Fibroblast of skin of right quadriceps (primary cell): ENCODE results near the gene IL3RA.
"Not testable (repeated sequence)": the region's sequence is repeated elsewhere in the genome, so short reads cannot be mapped to it uniquely, and the experiment has no call there.

ENCODE experiments used
- DNase-seq: peaks from one replicate; pipeline ENCODE4 v3.0.0-alpha.2; 2013

Gene IL3RA

DNA sequence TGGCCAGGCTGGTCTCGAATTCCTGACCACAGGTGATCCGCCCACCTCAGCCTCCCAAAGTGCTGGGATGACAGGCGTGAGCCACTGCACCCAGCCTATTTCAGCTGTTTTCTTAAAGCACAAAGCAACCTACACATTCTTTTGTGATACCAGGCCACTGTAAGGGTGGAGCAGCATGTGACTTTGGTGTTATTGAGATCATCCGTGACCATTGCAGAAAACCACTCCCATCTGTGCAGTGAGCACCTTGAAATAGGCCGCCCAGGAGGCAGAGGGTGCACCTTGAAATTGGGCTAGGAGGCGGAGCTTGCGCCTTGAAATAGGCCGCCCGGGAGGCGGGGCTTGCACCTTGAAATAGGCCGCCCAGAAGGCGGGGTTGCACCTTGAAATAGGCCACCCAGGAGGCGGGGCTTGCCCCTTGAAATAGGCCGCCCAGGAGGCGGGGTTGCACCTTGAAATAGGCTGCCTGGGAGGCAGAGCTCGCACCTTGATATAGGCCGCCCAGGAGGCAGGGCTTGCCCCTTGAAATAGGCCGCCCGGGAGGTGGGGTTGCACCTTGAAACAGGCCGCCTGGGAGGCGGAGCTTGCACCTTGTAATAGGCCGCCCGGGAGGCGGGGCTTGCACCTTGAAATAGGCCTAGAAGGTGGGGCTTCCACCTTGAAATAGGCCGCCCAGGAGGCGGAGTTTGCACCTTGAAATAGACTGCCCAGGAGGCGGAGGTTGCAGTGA is 64.3 kb downstream of the IL3RA start:
- DNase-seq = no peak

DNA sequence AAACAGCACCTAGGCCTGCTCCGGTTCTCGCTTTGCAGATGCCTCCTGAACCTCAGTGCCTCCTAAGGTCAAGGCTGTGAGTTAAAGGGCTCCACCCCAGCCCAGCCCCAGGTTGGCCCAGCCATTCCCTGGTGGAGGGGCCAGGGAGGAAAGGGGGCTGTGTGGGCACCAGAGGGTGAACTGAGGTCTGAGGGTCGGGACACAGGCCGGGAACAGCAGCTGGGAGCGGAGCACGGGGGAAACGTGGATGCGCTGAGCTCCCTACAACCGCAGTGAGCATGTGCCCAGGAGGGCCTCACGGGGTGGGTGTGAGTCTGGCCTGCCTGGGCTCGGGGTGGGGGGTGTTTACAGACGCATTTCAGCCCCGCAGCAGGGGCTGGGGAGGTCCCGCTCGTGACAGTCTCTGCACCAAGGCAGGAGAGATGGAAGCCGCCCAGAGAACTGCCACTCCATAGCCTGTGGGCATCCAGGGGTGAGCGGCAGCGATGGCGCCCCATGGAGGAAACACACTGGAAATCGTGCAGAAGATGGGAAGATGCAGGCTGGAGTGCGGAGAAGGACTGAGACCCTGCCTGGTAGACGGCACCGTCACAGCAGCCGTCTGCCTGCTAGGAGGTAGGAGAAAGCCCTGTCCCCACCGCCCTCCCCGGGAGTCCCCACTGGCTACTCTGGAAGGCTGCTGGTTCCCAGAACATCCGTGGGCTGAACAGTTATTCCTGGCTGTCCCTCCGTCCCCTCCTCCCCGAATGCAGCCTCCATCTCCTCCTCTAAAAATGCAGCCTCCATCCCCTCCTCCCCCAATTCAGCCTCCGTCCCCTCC is 65.2 kb downstream of the IL3RA start:
- DNase-seq = no peak

DNA sequence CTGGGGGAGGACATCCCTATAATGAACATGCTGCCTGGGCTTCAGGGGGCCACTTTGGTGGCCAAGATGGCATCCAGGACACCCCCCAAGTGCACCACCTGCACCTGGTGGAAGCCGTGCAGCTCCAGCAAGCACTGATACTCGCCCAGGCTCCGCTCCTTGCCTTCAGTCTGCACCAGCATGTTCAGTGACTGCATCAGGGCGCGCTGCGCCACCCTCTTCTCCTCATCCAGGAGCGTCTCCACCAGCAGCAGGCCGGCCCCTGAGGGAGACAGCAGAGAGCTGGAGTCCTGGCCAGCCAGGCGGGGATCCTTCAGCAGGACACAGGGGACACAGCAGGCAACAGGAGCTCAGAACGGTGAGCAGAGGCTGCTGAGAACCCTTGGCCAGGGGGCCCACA is 66.6 kb downstream of the IL3RA start:
- no peak for DNase-seq

DNA sequence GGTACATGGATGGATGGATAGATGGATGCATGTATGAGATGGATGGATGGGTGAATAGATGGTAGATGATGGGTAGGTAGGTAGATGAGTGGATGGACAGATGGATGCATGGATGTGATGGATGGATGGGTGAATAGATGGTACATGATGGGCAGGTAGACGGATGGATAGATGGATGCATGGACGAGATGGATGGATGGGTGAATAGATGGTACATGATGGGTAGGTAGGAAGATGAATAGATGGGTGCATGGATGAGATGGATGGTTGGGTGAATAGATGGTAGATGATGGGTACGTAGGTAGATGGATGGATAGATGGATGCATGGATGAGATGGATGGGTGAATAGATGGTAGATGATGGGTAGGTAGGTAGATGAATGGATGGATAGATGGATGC is 67.3 kb downstream of the IL3RA start:
- DNase-seq = not testable (repeated sequence)

DNA sequence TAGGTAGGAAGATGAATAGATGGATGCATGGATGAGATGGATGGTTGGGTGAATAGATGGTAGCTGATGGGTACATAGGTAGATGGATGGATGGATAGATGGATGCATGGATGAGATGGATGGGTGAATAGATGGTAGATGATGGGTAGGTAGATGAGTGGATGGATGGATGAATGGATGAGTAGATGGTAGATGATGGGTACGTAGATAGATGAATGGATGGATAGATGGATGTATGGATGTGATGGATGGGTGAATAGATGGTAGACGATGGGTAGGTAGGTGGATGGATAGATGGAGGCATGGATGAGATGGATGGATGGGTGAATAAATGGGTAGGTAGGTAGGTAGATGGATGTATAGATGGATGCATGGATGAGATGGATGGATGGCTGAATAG is 69.2 kb downstream of the IL3RA start:
- not testable (repeated sequence) for DNase-seq

DNA sequence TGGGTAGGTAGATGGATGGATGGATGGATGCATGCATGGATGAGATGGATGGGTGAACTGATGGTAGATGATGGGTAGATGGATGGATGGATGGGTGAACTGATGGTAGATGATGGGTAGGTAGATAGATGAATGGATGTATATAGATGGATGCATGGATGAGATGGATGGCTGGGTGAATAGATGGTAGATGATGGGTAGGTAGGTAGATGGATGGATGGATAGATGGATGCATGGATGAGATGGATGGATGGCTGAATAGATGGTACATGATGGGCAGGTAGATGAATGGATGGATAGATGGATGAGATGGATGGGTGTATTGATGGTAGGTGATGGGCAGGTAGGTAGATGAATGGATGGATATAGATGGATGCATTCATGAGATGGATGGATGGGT is 70.5 kb downstream of the IL3RA start:
- DNase-seq = no peak

DNA sequence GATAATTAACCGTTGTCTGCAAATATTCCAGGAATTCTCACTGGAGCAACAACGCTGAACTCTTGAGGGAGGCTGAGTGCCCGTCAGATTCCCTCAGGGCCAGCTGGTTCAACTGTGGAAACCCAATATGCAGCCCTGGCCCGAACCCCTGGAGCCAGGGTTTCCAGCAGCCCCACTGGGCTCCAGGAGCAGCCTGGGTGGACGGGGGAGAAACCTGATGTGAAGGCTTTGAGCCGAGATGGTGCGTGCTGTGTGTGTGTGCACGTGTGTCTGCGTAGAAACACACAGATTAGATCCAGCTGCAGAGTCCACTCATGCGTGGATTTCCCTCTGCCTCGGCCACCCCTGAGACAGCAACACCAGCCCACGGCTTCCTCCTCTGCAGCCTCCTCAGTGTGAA is 74.7 kb downstream of the IL3RA start:
- no peak for DNase-seq

DNA sequence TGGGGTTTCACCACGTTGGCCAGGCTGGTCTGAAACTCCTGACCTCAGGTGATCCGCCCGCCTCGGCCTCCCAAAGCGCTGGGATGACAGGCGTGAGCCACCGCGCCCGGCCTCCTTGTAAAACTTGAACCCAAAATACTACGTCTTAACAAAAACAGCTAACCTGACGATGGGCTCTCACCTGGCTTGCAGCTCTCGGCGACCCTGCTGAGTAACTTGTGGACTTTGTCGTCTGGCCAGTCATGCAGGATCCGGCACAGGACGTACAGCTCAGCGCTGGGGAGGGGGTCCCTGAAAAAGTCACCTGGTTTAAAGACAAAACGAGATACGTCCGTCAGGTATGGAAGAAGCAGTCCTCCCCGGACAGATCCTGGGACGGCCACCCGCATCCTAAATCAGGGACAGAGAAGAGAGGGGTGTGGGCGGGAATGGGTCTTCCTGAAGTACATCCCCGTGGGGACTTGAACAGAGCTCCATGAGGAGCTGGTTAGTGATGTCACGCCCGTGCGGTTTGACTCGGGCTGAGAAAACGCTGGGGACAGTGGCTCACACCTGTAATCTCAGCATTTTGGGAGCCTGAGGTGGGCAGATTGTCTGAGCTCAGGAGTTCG is 76.1 kb downstream of the IL3RA start:
- DNase-seq = no peak

DNA sequence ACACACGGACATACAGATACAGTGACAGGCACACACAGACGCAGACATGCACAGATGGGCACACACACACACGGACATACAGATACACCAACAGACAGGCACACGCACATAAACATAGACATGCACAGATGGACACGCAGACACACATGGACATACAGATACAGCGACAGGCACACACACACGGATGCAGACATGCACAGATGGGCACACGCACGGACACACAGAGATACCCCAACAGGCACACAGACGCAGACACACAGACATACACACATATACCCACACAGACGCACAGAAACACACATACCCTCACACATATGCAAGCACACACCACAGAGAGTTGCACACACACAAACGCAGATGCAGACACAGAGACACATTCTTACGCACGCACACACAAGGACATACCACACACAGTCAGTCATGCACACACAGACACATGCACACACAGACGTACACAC is 79.8 kb downstream of the IL3RA start:
- no peak for DNase-seq

DNA sequence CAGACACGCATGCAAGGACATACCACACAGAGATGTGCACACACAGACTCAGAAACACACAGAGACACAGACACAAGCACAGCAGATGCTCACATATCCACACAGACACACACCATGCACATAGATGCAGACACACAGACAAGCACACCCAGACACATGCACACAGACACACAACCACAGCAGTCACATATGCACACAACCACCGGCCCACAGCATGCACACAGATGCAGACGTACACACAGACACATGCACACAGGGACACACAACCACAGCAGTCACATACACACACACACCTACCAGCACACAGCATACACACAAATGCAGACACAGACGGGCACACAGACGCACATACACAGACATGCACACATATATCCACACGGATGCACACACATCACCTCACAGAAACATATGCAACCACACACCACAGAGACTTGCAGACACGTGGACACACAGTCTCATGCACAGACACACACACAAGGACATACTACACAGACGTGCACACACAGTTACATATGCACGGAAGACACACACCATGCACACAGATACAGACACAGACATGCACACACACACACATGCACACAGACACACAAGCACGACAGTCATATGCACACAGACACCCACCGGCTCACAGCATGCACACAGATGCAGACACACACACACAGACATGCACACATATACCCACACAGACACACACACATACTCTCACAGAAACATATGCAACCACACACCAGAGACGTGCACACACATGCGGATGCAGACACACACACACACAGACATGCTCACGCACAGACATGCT is 80.6 kb downstream of the IL3RA start:
- no peak for DNase-seq

DNA sequence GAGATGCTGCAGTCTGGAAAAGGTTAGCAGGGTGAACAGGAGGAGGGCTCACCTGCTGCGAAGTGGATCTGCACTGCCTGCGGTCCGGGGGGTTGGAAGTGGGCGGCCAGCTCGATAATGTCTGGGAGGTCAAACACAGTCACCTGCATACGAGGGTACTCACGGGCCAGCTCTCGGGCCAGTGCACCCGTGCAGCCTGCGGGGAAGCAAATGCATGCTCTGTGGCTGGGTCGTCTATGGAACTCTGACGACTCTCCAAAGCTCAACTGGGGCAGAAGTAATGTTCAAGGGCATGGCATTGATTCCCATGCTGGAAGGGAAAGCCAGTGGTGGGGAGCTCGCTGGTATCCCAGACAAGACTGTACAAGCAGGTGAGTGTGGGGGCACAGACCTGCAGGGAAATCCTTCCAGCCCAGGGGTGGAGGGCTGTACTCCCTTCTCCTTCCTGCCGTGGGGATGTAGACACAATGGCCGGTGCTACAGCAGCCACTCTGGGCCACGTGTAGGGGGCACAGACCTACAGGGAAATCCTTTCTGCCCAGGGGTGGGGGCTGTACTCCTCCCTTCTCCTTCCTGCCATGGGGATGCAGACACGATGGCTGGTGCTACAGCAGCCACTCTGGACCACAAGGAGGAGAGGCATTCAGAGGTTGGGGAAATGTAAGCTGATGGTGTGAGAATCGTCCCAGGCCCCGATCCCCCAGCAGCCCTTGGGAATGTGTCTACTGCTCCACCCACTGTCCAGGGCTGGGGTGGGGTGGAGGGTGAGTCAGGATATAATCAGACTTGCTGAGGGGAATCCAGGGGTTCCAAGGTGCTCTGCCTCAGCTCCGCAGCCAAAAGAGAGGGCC is 81.6 kb downstream of the IL3RA start:
- no peak for DNase-seq

DNA sequence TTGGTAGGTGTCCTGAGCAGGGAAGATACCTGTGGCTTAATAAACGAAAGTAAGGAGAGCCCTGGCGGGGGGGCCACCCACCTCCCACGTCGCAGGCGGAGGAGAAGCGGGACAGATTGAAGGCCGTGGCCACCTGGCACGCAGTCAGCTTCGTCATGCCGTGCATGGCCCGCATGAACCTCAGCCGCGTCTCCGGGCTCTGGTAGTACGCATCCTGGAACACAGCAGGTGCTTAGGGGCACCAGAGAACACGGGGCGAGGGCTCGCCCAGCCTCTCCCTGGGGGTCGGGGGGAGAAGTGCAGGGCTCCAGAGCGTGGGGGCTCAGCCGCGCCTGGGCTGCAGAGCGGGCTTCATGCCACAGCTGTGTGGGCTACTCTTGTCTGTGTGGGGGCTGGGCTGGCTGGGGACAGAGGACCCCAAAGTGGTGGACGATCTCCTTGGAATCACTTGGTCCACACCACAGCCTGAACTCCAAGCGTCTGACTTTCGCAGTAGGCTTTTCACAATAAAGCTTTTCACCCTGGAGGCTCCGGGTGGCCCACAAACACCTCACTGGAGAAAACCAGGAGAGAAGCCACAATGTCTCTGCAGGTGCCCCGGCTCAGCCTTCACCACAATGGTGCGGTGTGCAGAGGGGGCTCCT is 82.4 kb downstream of the IL3RA start:
- DNase-seq = no peak

DNA sequence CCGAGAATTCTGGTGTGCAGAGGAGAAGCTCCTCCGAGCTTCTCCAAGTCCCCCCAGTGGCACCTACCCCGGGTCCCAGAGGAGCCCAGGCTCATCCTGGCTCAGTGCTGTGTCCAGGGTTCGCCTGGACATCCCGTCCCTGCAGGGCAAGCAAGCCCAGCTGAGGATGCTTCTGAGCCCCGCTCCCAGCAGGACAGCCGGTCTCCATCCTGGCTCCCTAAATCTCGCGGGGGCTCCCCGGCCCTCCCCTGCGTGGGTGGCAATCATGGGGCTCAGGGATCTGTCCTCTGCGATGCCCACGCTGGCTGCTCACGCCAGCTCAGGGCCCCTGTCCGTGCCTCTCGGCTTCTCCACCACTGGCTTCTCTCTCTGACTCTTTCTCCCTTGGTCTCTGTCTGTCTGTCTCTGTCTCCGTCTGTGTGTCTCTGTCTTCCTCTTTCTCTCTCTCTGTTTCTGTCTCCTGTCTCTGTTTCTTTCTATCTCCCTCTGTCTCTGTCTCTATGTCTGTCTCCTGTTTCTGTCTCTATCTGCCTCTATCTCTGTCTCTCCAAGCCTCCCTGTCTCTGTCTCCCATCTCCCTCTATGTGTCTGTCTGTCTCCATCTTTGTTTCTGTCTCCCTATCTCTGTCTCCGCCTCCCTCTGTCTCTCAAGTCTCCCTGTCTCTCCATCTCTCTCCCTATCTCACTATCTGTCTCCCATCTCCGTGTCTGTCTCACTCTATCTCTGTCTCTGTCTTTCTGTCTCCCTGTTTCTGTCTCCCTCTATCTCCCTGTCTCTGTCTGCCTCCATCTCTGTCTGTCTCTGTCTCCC is 83.2 kb downstream of the IL3RA start:
- DNase-seq = no peak

DNA sequence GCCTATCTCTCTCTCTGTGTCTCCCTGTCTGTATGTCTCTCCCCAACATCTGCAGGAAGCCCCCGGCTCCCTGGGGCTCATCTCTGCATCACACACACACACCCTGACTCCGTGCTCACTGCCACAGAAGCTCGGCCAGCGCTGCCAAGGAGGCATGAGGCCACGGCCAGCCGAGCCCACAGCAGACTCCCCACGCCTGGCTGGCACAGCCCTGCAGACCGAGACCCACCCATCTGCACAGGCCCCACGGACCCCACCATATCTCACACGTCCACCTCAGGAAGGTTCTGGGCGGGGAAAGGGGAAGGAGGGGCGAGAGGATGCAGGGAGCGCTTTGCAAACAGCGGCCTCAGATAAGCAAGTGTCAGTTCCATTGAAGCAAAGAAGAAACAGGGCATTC is 83.8 kb downstream of the IL3RA start:
- no peak for DNase-seq

DNA sequence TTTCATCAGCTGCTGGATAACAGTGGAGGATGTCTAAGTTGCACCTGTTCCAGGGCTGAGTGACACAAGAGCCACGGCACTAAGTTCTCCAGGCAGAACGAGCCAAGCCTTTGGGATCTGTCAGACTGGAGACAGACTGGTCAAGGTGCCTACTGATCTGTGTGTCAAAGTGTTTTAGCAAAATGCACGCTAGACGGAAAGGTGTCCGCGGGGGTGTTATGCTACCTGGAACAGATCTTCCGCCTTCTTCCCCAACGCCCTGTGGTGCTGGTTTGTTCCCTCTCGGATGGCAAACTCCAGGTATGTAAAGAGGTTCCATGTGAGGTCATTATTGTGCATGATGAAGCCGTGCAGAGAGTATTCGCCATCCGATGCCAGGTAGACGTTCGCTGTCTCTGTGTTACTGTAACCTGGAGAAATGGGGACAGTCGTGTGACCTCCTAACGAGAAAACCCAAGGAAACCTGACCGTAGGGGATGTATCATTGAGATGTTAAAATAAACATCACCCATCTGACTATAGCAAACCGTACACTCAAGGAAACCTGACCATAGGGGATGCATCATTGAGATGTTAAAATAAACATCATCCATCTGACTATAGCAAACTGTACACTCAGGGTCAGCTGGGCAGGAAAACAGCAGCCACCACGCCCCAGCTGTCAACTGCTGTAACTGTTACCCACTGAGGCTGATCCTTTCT is 85.0 kb downstream of the IL3RA start:
- DNase-seq = no peak

DNA sequence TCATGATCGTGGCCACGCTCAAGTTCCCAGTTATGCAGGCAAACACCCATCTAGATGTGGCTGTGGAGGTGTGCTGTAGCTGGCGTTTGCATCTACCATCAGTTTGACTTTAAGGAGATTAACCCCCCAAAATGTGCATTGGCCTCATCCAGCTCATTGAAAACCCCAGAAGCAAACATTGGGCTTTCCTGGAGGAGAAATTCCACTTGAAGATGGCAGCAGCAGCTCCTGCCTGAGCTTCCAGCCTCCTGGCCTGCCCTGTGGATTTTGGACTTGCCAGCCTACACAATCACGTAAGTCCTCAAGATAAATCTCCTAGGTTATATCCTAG is 85.5 kb downstream of the IL3RA start:
- no peak for DNase-seq

DNA sequence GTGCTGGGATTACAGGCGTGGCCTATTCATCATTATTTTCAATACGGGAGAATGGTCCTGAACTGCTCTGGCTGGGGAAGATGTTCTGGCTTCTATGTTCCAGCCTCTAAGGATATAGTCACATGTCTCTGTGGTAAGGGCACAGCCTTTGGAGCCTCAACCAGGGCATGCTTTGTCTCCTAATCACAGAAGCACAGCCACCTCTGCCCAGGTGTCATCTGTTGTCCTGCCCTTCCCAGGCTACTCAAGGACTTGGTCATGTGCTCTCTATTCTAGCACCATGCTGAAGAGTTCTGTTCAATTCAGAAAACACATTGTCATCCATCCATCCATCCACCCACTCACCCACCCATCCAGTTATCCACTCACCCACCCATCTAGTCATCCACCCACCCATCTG is 86.6 kb downstream of the IL3RA start:
- DNase-seq = no peak

DNA sequence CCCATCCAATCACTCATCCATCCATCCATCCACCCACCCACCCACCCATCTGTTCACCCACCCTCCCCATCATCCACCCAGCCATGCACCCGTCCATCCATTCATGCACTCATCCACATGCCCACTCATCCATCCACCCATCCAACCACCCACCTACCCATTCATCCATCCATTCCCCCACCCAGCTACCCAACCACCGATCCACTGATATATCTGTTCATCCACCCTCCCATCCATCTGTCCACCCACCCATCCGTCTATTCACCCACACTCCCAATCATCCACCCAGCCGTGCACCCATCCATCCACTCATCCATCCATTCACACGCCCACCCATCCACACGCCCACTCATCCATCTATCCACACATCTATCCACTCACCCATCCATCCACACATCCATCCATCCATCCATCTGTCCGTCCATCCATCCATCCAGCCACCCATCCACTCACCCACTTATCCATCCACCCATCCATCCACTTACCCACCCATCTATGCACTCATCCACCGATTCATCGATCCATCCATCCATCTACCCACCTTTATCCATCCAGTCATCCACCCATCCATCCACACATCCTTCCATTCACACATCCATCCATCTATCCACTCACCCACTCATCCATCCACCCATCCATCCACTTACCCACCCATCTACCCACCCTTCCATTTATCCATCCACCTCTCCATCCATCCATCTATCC is 87.7 kb downstream of the IL3RA start:
- DNase-seq = no peak

DNA sequence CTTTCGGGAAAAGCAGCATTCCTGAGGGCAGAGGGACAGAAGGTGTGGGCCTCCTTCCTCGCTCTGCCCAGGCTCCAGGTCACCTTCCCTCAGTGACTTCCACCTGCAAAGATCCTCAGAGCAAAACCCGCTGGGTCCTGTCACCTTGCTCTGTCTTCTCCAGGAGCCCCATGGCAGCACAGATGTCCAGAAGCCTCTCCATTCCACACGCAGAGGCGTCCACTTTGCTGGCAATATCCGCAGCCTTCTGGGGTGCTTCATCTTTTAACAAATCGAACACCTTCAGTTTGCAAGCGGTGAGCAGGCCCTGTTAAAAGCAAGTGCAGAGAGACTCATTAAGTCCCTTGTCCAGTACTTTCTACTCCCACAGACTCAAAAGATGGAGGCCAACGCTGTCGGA is 88.8 kb downstream of the IL3RA start:
- no peak for DNase-seq

DNA sequence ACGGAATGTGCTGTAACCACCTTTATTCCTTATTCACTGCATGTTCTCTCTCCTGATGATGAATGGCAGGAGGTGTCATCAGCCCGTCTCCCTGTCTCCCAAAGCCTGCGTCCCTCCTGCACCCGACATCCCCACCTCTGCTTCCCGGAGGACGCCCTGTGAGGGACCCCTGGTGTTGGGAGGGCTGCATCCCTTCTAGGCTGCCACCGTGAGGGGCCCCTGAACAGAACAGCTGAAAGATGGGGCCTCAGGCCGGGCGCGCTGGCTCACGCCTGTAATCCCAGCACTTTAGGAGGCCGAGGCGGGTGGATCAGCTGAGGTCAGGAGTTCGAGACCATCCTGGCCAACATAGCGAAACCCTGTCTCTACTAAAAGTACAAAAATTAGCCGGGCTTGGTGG is 89.7 kb downstream of the IL3RA start:
- DNase-seq = not testable (repeated sequence)
